LNCAP (cell line): ENCODE results near the gene SNCAIP.

Experiments used
- TF ChIP-seq, protein P1 (sequence below): fragments of 450-650 bp; IDR thresholded peaks from 2 replicates; pipeline ENCODE4 v1.5.1; 2017; ENCODE audit warnings: mild to moderate bottlenecking

The SNCAIP gene

DNA sequence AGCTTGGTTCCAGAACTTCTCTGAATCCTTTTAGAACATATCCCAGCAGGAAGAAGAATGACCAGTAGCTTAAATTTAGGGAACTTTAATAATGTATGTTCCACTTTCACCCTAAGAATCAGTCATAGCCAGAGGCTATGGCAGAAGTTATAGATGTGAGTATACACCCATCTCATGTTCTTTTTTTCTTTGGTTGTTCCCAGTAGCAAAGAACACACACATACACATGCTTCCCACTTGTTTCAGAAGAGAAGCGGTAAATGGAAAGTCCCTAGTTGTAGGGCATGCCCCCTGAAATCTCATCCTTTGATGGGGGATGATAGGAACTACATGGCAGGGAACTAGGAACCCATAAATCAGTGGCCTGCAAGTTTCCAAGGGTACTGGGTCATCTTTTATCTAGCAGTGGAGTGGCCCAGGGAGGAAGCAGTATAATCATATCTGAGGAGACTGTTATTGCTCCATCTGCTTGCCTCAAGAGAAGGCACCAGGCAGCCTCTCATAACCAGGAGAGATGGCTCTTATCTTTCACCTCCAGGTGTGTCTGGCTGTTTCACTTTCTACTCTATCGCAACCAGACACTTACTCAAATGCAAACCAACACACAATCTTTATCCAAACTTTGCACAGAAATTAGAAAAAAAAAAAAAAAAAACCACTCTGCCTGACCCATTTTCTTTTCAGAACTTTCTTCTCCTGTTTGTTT is 109.5 kb downstream of the SNCAIP start:
- TF ChIP-seq, protein P1, sequence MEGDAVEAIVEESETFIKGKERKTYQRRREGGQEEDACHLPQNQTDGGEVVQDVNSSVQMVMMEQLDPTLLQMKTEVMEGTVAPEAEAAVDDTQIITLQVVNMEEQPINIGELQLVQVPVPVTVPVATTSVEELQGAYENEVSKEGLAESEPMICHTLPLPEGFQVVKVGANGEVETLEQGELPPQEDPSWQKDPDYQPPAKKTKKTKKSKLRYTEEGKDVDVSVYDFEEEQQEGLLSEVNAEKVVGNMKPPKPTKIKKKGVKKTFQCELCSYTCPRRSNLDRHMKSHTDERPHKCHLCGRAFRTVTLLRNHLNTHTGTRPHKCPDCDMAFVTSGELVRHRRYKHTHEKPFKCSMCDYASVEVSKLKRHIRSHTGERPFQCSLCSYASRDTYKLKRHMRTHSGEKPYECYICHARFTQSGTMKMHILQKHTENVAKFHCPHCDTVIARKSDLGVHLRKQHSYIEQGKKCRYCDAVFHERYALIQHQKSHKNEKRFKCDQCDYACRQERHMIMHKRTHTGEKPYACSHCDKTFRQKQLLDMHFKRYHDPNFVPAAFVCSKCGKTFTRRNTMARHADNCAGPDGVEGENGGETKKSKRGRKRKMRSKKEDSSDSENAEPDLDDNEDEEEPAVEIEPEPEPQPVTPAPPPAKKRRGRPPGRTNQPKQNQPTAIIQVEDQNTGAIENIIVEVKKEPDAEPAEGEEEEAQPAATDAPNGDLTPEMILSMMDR: no peak

DNA sequence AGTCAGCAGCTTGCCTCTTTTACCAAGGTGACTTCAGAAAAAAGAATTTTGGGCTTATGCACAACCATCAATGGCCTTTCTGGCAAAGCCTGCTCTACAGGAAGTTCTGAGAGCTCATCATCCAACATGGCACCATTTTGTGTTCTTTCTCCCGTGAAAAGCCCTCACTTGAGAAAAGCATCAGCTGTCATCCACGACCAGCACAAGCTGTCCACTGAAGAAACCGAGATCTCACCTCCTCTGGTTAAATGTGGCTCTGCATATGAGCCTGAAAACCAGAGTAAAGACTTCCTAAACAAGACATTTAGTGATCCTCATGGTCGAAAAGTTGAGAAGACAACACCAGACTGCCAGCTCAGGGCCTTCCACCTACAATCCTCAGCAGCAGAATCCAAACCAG is 111.2 kb downstream of the SNCAIP start:
- TF ChIP-seq, protein P1: no peak

DNA sequence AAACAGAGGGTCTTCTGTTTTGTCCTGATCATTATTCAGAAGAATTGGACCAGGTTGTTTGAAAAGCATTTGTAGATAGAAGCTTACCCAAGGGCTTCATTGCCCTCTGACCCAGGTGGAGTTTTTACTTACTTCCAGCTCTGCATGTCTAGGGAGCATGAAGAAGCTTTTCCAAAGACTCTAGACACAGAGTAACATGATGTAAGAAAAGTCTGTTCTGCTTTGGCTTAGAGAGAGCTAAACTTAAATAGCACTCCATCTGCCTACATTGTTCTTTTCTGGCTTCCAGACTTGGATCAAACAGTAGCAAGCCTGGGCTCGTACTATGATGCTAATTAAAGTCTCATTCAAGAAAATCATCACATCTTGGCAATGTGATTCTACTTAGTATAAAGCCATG is 112.1 kb downstream of the SNCAIP start:
- TF ChIP-seq, protein P1: no peak

DNA sequence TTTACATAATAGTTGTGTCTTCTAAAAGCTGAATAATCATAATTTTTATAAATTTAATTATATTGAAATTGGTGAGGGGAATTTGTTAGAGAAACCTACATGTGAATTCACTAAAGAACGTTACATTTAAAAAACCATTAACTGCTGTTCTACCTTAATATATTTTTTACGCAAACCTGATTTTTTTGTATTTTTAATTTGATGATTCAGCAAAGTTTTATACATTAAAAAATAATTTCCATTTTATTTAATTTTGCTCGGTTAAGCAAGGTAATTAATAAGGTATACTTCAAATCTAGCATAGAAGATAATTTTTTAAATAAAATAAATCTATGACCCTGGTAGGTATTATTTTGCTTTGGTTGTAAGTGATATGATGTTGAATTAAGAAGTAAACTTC is 114.3 kb downstream of the SNCAIP start:
- TF ChIP-seq, protein P1: no peak

DNA sequence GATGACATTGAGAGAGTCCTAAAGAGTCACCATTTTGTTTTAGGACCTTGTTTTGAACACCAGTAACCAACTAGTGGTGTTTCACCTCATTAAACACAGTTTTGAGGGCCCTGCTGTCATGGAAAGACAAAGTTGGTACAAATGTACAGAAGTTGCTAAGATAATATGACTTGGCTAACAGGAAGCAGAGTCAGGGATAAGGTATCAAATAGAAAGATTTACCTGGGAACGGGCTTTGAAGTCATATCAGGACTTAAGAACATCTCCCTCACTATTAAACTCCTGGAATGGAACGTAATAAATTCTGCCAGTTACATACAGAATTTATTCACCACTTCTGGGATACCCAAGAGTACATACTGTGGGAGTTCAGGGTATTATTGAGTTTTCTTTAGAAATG is 115.6 kb downstream of the SNCAIP start:
- TF ChIP-seq, protein P1: no peak

DNA sequence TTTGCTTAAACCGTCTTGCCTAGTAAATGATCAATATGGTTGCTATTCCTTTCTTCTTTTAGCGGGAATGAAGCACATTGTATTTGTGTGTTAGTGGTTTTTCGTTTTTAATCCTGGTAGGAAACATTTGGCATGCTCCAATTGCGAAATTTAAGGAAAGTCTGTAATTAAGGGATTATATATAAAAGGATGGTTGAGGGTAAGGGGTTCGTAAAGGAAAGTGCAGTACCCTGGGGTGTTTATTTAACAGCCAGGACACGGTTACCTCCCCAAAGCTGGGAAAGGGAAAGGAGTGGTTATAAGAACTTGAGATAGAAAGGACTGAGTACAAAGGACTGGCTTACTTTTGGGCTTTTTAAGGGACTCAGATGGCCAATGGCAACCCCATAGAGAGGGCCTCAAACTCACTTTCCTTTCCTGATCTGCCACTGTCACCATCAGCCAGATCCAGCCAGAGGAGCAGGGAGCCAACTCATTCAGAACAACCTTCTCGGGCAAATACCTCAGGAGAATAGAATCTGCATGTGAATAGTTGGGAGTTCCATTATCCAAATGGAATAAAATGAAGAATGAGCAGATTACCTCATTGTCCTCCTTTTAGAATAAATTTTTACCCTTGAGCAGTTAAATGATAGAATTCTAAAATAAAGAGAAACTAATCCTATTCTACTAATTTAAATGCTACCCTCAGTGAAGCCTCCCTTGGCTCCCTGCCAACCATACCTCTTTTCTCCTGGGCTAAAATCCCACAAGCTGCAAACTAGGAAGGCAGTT is 117.7 kb downstream of the SNCAIP start:
- TF ChIP-seq, protein P1: no peak

DNA sequence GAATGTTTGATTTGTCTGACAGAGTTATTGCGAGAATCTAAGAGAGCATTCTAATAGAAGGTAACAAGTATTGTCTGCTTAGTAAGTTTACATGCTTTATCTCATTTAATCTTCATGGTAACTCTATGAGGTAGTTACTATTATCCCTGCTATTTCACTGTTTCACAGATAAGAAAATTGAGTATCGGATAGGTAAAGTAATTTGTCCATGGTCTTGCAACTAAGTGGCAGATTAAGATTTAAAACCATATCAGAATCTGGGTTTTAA is 118.2 kb downstream of the SNCAIP start:
- TF ChIP-seq, protein P1: no peak
